GM18951 (cell line): Measurements from ENCODE around the gene AKAP7.
"Not testable (repeated sequence)": the region's sequence is repeated elsewhere in the genome, so short reads cannot be mapped to it uniquely, and the experiment has no call there.

ENCODE experiments used
- POLR2A ChIP-seq: IDR thresholded peaks from 4 replicates; pipeline ENCODE4 v1.6.1; 2011; ENCODE audit warnings: mild to moderate bottlenecking; ENCODE audit not compliant: insufficient read length, insufficient read depth; ENCODE audit errors: extremely low read depth
- in situ Hi-C: fragments of 300-500 bp; cut with MboI; formaldehyde crosslinking; loops from one replicate; pipeline ENCODE4 v1.12.0; 2022; ENCODE audit warnings: low sequenced_read_pairs, mixed read lengths, inconsistent platforms; ENCODE audit not compliant: unreplicated experiment

Gene AKAP7

DNA sequence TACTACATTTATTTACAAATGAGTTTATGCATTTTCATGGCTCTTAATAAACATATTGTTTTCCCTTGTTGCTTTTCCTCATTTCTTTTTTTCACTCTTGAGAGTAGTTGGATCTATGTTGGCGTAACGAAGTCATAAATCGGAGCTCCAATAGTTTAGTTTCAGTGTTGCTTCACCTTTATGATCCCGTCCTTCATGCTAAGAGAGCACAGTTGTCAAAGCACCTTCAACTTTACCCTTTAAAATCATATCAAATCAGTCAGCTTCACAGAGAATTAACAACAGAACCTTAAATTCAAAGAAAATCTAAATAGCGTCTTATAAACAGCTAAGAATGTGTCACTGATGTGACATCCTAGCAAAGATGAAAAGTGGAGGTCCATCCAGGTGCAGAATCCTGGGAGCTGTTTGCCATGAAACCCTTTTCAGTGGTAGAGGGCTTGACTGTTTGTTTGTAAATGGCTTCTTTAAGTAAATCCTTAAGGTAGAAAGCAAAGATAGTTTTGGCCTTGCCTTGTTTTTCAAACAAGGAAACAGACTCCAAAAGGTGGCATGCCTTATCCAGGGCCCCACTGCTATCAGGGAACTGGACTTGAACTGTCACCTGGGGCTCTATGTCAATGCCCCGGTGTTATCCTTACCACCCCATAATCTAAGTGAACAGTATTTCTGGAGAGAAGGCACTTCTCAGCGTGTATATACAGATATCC is 148.4 kb downstream of the AKAP7 start:
- TF ChIP-seq POLR2A: no peak

DNA sequence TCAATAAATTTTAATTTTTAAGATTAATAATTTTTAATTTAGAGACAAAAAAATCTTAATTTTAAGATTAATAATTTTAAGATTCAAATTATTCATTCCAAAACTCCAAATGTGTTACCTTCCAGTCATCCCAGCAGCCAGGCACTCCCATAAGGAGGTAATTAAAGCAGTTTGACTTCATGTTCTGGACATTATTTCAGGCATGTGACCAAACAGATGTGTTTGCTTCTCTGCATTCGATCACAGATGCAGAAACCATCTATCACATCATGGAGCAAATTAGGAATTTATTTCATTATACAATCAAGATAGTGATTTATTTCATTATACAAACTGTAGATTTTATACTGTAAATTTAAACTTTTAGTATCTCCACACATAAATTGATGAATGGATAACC is 150.3 kb downstream of the AKAP7 start:
- in situ Hi-C loops: no loop called here
- TF ChIP-seq POLR2A: no peak

More for the DNA sequence above, 148.4 kb downstream of the AKAP7 start:
- in situ Hi-C loops: no loop called here

DNA sequence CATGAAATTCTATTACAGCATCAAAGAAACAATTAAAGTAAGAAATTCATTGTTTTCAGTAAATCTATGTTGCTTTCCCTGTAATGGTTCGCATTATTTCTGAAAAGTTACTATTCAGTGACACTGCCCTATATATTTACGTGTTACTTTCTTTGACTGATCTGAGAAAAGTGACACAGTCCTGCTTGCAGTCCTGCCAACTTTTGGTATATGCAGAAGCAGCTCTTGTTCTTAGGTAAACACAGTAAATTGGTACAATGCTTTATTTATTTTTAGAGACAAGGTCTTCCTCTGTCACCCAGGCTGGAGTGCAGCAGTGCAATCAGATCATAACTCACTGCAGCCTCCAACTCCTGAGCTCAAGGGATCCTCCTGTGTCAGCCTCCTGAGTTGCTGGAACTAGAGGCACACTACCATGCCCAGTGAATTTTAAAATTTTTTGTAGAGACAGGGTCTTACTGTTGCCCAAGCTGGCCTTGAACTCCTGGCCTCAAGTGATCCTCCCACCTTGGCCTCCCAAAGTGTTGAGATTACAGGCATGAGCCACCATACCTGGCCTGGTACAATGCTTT is 151.3 kb downstream of the AKAP7 start:
- in situ Hi-C loops: no loop called here
- TF ChIP-seq POLR2A: no peak

DNA sequence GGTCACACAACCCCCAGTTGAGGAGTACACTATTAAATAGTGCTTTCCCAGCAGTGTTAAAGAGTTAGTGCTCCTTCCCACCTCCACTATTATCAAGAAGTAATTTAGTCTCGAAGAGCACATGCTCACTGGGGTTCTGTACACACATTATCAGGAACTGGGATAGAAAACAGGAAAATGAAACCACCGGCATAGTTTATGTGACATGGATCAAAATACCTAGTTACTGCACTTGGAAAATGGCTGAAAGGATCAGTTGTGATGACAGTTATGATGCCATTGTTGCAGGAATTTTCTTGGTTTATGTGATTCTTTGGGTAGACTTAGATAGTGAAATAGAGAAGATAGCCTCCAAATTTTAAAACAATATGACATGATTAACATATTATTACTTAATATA is 152.9 kb downstream of the AKAP7 start:
- TF ChIP-seq POLR2A: no peak
- in situ Hi-C loops: no loop called here

DNA sequence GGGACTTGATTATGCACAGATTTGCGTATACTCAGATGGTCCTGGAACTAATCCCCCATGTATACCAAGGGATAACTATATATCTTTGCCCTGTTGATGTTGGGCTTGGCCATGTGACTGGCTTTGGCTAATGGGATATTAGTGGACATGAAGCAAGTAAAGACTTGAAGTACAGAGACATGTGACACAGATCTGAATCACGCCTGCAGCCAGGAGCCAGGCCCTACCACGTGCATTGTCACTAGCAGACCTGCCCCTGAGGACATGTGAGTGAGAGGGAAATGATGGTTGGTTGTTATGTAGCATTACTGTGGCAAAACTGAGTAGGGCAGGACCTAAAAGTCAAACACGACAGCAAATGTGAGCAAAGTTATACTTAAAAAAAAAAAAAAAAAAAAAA is 155.7 kb downstream of the AKAP7 start:
- TF ChIP-seq POLR2A: no peak
- in situ Hi-C loops: no loop called here

DNA sequence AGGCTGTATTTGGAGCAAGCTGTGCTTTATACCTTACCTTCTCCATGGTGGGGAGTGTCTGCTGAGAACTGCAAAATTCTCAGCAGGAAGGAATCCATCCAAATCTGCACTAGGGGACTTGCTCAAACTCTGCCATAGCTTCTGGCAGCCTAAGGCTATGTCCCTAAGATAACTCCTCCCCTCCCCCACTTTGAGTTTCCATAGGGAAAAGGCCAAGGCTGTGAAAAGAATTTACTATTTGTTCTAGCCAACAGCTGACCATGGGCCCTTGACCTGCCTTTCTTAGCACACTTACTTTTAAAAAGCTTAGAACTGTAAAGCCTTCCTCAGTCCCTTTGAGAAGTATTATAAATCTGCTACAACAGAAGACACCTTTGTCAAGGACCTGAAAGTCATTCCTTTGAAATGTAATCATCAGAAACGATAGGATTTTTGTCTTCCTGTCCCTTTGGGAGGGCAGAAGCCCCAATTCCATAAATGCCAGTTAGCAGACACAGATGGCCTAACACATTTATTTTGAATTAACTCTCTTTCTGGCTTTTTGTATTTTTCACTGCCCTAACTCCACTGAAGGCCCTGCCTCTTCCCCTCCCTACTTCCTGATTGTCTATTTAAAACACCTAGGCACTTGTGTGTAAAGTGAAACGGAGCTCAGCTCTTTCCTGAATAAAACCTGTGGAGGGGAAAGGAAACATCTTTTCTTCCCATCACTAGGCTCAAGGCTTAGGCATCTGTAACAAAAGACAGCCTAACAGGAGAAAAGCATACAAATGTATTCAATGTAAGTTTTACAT is 157.1 kb downstream of the AKAP7 start:
- no peak for TF ChIP-seq POLR2A

DNA sequence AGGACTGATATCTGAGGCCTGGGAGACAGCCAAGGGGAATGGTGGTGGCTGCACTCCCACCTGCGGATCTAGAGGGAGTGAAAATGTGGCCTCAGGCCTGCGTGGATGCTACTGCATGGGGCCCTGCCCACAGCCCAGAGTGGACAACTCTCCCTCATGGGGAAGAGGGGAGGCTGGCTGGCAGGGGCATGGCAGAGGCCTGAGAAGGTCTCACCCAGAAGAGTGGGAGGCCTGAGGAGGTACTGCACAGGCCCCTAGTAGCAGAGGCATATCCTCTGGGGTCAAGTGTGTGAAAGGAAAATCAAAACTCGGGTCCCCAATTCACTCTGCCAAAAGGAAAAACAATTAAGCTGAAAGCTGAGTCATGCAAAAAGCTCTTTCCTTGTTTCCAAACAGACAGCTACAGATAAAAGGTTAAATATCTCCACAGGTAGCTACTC is 158.2 kb downstream of the AKAP7 start:
- in situ Hi-C loops: no loop called here
- no peak for TF ChIP-seq POLR2A

More for the DNA sequence above, 157.1 kb downstream of the AKAP7 start:
- in situ Hi-C loops: no loop called here

DNA sequence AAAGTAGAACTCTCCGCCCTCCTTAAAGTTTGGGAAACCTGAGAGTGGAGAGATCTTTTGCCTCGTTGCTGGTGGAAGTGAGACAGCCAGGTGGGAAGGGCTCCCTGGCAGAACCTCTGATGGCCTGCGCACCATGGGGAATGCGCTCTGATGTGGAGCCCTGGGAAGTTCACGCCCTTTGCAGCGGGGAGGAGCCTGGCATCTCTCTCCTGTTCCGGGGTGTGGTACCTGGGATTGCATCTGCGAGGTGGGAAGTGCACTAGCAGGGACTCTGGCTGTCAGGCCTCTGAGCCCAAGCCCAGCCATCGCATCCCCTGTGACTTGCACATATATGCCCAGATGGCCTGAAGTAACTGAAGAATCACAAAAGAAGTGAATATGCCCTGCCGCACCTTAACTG is 159.8 kb downstream of the AKAP7 start:
- in situ Hi-C loops: no loop called here
- TF ChIP-seq POLR2A: no peak

DNA sequence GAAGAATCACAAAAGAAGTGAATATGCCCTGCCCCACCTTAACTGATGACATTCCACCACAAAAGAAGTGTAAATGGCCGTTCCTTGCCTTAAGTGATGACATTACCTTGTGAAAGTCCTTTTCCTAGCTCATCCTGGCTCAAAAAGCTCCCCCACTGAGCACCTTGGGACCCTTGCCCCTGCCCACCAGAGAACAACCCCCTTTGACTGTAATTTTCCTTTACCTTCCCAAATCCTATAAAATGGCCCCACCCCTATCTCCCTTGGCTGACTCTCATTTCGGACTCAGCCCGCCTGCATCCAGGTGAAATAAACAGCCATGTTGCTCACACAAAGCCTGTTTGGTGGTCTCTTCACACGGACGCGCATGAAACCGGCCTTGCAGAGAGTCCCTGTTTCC is 165.6 kb downstream of the AKAP7 start:
- in situ Hi-C loops: not testable (repeated sequence)

DNA sequence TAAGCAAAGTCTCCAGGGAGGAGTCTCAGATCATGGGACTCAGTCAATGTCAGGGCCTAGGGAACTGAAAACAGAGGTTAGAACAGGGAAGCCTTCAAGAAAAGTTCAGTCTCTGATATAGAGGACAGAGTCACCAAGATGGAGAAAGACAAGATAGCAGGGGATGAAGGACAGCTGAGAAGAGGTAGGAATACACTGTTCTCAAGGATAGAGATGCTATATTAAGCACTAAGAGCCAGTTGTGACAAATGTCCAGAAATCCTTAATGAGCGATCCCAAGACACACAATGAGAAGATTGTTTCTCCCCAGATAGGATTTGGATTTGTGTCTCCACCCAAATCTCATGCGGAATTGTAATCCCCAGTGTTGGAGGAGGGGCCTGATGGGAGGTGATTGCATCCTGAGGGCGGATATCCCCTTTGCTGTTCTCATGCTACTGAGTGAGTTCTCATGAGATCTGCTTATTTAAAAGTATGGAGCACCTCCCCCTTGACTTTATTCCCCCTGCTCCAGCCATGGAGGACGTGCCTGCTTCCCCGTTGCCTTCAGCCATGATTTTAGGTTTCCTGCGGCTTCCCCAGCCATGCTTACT is 168.2 kb downstream of the AKAP7 start:
- in situ Hi-C loops: no loop called here
- no peak for TF ChIP-seq POLR2A

DNA sequence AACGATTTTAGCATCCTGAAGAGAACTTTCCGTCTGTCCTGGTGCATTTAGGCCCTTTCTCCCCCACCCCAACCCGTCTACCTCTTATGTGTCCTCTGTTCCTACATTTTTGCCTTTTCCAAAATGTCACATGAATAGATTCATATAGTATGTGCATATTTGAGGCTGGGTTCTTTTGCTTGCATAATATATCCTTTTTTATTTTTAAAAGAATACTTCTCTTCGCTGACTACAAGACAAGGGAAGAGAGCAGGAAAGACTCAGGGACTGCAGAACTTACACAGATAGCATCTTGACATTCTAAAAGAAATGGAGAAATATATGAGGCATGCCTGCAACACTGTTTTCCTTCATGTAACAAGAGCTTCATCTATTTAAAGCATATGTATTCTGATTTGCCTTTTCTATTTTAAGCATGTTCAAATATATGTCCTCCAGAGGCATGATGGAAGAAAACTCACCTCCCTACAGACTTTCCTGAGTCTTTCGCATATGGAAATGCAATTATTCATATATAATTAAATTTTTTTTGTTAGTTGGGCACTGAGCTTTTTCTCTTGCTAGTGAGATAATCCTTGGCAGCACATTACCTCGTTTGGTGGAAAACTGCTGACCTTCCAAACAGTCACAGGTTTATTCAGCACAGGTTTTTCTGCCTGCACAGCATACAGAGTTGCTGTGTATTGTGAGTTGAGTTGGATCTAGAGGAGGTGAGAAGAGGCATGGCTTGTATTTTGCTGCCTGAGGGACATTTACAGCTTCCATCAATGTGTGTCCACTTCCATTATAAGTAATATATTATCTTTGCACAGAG is 170.0 kb downstream of the AKAP7 start:
- in situ Hi-C loops: no loop called here

DNA sequence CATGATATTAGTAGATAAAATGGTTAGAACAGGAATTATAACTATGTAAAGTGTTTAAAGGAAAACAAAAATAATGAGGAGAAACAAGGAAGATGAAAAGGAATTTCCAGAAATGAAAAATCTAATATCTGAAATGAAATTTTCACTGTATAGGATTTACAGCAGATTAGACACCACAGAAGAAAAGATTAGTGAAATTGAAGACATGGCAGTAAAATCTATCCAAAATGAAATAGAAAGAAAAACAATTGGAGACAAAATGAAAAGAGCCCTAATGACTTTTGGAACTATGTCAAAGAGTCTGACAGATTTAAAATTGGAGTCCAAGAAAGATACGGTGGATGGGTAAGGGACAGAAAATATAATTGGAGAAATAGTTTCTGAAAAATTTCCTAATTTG is 174.2 kb downstream of the AKAP7 start:
- in situ Hi-C loops: no loop called here
- TF ChIP-seq POLR2A: no peak

More for the DNA sequence above, 170.0 kb downstream of the AKAP7 start:
- no peak for TF ChIP-seq POLR2A

DNA sequence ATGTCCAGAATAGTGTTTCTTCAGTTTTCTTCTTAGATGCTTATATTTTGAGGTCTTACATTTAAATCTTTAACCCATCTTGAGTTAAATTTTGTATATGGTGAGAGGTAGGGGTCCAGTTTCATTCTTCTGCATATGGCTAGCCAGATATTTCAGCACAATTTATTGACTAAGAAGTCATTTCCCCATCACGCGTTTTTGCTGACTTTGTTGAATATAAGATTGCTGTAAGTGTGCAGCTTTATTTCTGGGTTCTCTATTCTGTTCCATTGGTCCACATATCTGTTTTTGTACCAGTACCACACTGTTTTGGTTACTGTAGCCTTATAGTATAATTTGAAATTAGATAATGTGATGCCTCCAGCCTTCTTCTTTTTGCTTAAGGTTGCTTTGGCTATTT is 179.6 kb downstream of the AKAP7 start:
- TF ChIP-seq POLR2A: no peak
- in situ Hi-C loops: no loop called here

DNA sequence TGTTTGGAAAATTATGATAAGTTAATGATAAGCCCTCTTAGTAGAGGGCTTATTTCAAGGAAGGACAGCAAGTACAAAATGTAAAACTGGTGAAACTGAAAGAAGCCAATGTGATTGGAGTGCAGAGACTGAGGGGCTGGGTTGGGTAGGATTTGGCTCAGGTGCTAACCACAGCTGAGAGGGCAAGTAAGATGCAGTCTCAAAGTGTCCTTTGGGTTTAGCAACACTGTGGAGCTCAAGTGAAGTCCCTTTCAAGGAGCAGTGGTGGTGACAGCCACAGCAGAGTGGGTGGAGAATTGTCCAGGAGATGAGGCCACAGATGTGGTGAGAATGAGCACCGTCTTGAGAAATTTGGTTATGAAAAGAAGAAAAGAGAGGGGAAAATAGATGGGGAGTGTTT is 181.4 kb downstream of the AKAP7 start:
- no peak for TF ChIP-seq POLR2A
- in situ Hi-C loops: no loop called here
